HG03280 (cell line): Measurements from ENCODE around the gene TGM2.

ENCODE experiments used
- ATAC-seq: cut with Tn5 transposase; IDR thresholded peaks from one replicate; pipeline ENCODE4 v1.9.1; 2021; ENCODE audit warnings: mild to moderate bottlenecking, moderate library complexity; ENCODE audit not compliant: unreplicated experiment

The TGM2 gene

GRCh38 chr20:38199501-38200390 lies 34.7 kb upstream of the TGM2 start:
- ATAC-seq = no peak

DNA sequence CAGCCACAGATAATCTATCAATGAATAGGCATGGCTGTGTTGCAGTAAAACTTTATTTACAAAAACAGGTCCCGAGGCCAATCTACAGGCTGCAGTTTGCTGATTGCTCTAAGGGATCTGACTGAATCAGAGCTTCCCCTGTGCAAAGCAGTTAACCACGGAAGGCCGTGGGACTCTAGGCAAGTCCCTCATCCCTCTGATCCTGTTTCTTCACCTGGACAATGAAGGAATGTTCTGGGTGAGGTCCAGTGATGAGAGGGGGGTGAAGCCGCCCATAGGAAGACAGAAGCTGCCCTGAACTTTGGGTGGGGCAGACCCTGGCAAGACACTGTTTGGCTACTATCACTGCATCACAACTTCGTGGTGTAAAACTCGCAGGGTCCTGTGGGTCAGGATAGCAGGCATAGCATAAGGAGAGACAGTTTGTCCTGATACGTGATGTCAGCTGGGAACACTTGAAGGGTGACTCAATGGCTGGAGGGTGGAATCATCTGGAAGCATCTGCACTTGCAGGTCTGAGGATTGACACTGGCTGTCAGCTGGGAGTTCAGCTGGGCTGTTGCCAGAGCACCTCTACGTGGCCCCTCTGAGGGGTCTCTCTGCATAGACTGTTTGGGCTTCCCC lies 33.3 kb upstream of the TGM2 start:
- no peak for ATAC-seq

DNA sequence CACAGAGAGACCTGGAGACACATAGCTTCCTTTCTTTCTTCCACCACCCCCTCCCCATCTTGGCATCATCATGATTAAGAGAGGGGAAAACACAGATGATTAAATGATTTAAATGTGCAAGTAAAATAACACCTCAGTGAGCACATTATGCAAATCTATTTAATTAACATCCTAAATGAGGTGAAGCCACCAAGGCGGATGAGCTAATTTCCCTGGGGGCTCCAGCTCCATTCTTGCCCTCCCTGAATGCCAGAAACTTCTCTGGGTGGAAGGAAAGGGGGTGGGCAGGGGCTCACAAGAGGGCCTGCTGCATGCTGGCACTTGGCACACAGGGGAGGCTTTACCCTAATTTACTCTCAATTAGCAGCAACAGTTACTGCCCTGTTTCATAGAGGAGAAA lies 32.5 kb upstream of the TGM2 start:
- ATAC-seq = no peak

GRCh38 chr20:38197217-38197616 lies 32.1 kb upstream of the TGM2 start:
- no peak for ATAC-seq

GRCh38 chr20:38196592-38196991 lies 31.5 kb upstream of the TGM2 start:
- ATAC-seq = no peak

- no peak for ATAC-seq
Observed at GRCh38 chr20:38196076-38196475, 31.0 kb upstream of the TGM2 start.

GRCh38 chr20:38195521-38195920 lies 30.5 kb upstream of the TGM2 start:
- no peak for ATAC-seq

- ATAC-seq = no peak
Observed at GRCh38 chr20:38194971-38195504, 30.0 kb upstream of the TGM2 start.

DNA sequence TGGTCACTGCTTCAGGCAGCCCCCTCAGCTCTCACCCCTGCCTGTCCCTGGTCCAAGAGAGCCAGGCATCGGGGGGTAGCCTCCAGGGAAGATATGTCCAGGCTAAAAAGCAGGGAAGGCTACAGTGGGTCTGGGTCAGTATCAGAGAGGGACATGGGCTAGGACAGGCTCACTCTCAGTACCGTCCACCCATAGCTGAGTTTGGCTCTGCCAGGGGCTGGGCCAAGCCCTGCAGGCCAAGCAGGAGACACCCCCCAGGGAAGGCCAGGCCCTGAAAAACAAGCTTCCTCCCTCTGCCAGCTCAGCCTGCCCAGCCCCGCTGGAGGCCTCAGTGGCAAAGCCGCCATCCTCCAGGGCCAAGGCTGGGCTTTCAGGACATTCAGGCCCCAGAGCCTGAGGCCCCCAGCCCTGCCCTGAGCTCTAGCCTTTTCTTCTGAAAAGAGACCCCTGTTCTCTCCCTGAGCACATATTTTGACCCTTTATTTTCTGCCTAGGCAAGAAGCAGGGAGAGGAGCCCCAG lies 28.6 kb upstream of the TGM2 start:
- no peak for ATAC-seq

GRCh38 chr20:38192323-38192885 lies 27.3 kb upstream of the TGM2 start:
- no peak for ATAC-seq

- no peak for ATAC-seq
Observed at GRCh38 chr20:38191654-38192053, 26.6 kb upstream of the TGM2 start.

DNA sequence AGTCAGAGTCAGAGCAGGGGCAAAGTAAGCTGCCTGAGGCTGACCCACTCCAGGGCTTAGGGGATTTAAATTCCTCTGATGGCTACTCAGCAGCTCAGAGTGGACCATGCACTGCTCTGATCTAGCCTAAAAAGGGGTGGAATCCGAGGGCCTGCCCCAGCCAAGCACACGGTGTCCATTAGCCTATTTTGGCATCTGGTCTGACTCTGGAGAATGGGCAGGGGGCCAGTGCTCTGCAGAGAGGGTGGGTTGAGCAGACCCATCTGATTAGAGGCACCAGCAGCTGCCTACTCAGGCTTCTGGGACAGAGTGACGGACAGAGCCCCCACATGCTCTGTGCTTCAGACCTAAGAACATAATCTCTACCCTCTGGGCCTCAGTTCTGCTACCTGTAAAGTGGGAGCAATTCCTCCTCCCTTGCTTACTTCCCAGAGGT lies 25.9 kb upstream of the TGM2 start:
- no peak for ATAC-seq

- no peak for ATAC-seq
Observed at GRCh38 chr20:38190166-38190565, 25.1 kb upstream of the TGM2 start.

GRCh38 chr20:38187517-38187916 lies 22.4 kb upstream of the TGM2 start:
- no peak for ATAC-seq

DNA sequence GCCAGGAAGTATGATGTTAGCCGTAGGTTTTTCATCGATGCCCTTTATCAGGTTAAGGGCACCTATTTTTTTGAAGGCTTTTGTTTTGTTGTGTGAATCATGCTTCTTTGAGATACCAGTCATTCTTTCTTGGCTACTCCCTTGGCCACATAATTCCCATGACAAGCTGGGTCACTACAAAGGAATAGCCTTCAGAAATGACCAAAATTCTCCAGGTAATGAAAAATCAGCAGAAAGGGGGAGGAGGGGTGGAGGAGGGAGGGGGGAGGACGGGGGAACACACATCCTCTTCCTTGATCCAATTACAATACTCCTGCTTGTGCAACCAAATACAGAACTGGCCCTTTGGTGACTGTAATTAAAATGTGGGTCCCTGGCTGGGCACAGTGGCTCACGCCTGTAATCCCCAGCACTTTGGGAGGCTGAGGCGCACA lies 21.7 kb upstream of the TGM2 start:
- ATAC-seq = no peak

DNA sequence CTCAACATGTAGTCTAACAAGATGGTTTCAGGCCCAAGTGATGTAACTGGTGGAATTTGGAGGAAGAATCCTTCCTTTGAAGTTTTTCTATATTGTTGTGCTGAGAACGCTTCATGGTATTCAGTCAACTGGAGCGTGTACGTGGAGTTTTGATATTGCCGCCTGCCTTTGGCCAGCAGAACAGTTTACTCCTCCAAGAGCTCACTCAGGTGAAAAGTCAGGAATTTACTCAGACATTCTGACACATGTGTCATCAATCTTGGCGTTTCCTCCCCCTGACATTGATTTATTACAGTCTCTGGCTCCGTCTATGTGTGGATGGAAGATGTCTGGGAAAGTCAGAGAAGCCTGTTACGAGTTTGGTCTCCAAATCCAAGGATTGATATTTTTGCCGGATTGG lies 19.0 kb upstream of the TGM2 start:
- ATAC-seq = no peak

DNA sequence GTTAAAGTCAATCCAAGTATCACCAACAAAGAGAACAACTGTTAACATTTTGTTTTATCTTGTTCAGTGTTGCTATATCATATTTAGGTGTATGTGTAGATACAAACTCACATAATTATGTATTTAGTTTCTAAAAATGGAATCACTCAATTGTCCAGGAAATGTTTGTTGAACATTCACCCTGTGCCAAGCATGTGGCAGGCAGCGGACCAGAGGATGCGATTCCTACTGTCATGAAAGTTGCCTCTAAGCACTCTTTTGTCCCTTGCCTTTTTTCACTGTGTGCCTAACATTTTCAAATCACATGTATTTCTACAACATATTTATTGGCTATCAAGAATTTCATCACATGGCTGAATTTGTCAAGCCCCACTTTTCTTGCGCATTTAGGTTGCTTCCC lies 16.9 kb upstream of the TGM2 start:
- ATAC-seq = no peak

DNA sequence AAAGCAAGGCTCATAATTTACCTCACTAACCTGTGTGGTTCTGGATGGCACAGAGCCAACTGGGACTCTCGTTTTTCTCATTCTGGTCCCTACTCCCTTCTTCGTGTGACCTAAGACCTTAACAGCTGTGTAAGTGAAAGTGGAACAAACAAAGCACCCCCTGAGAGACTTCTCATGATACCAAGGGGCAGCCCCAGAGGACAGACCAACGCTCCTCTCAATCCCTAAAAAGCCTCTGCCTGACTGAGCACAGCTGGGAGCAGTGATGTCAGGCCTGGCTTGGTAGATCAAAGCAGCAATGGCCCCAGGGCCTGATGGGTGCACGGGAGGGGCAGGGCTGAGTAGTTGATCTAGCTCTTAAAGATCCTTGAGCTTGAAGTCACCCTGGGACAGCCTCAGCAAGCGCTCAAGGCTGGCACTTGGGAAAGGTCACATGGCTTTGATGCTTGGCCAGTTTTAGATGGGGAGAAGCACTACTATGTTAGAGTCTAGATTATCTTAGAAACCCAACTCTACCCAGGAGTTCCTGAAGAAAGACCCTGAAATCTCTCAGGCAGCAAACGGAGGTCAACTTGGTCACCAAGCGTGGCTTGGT lies 16.2 kb upstream of the TGM2 start:
- no peak for ATAC-seq

DNA sequence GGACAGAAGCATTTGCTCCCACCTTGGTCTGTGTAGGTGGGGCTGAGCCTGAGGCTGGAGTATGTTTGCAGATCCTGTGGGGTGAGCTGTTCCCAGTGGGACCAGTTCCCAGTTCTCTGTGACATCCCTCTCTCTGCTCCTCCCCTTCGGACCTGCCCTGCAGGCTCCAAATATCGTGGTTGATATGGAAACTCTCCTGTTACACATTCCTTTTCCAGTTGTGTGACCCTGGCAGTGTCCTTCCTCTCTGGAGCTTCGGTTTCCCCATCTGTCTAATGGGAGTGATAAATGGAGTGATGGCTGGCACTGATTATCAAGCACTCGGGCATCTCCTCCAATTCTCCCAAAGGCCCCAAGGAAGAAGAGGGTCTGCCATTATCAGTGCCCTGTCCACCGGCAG lies 15.7 kb upstream of the TGM2 start:
- ATAC-seq = no peak

DNA sequence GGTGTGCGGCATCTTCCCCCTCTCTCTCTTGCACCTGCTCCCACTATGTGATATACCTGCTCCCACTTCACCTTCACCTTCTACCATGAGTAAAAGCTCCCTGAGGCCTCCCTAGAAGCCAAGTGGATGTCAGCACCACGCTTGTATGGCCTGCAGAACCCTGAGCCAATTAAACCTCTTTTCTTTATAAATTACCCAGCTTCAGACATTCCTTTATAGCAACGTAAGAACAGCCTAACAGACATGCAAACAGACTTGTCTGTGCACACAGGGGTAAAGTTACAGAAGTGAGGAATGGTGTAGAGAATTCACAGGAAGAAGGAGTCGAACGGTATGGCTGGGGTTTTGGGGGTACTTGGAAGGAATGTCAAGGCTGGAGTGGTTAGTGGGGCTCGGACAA lies 14.8 kb upstream of the TGM2 start:
- ATAC-seq = no peak

GRCh38 chr20:38178581-38178980 lies 13.5 kb upstream of the TGM2 start:
- no peak for ATAC-seq
